Smooth muscle cell (in vitro differentiated cells): Measurements from ENCODE around the gene PIK3IP1. TPM values are rescaled to one million over a fixed set of nuclear protein-coding genes. Genes with fewer than 3 reads are reported as not detected.

Experiments
- DNase-seq: peaks from one replicate; lab custom pipeline; 2025; ENCODE audit not compliant: unreplicated experiment; lab: John Stamatoyannopoulos, UW
- H2AFZ ChIP-seq: fragments of 200-600 bp; sonication (generic); 2 replicates; pipeline ENCODE4 v1.6.0; 2016; ENCODE audit warnings: antibody characterized with exemption, low read depth, mild to moderate bottlenecking
- H3F3A ChIP-seq: fragments of 200-600 bp; sonication (generic); 2 replicates; pipeline ENCODE4 v1.6.0; 2017; ENCODE audit warnings: antibody characterized with exemption, low read depth
- H3K27ac ChIP-seq: fragments of 200-600 bp; sonication (generic); 2 replicates; pipeline ENCODE4 v1.5.1; 2016; ENCODE audit warnings: low read depth, mild to moderate bottlenecking
- H3K27me3 ChIP-seq: fragments of 200-600 bp; sonication (generic); 2 replicates; pipeline ENCODE4 v1.6.1; 2016; ENCODE audit warnings: low read depth, mild to moderate bottlenecking
- H3K36me3 ChIP-seq: fragments of 200-600 bp; sonication (generic); 2 replicates; pipeline ENCODE4 v1.5.1; 2016; ENCODE audit warnings: low read depth
- H3K4me1 ChIP-seq: fragments of 200-600 bp; sonication (generic); 2 replicates; pipeline ENCODE4 v1.5.1; 2016; ENCODE audit warnings: low read depth
- H3K4me2 ChIP-seq: fragments of 200-600 bp; sonication (generic); 2 replicates; pipeline ENCODE4 v1.6.0; 2016; ENCODE audit warnings: mild to moderate bottlenecking
- H3K4me3 ChIP-seq: fragments of 200-600 bp; sonication (generic); 2 replicates; pipeline ENCODE4 v1.5.1; 2016; ENCODE audit warnings: mild to moderate bottlenecking
- H3K79me2 ChIP-seq: fragments of 200-600 bp; sonication (generic); 2 replicates; pipeline ENCODE4 v1.6.0; 2016; ENCODE audit warnings: low read depth, mild to moderate bottlenecking
- H3K9ac ChIP-seq: fragments of 200-600 bp; sonication (generic); 2 replicates; pipeline ENCODE4 v1.6.0; 2016; ENCODE audit warnings: low read depth
- H3K9me3 ChIP-seq: fragments of 200-600 bp; sonication (generic); replicated peaks from 2 replicates; pipeline ENCODE4 v1.5.1; 2016; ENCODE audit warnings: low read depth
- H4K20me1 ChIP-seq: fragments of 200-600 bp; sonication (generic); 2 replicates; pipeline ENCODE4 v1.6.0; 2016; ENCODE audit warnings: low read depth
- CTCF ChIP-seq: fragments of 200-600 bp; sonication (generic); IDR thresholded peaks from 2 replicates; pipeline ENCODE4 v1.5.1; 2017; ENCODE audit warnings: borderline replicate concordance, mild to moderate bottlenecking, antibody characterized with exemption; ENCODE audit not compliant: insufficient read depth, poor library complexity, severe bottlenecking
- WGBS: methylation state at CpG from one replicate; pipeline ENCODE4 v1.1.7; 2016; ENCODE audit warnings: low lambda C conversion rate; 5-methylcytosine and 5-hydroxymethylcytosine counted together
- polyA plus RNA-seq: library from polyadenylated mRNA; unstranded; fragments of >200 nt; fragmentation: Nextera tagmentation; extraction: Ambion mirVana; gene quantifications from 2 replicates; pipeline ENCODE4 v1.2.1, GENCODE V29; 2016
- total RNA-seq: library from RNA; depleted of rRNA; stranded (reverse); fragments of >200 nt; gene quantifications from 2 replicates; pipeline ENCODE4 v1.2.3, GENCODE V29; 2014

PIK3IP1 gene
- total and polyA plus RNA-seq, 2 experiments from 2014 or later, result 16.9 to 20.2 TPM

- Histone ChIP-seq H3K9me3 (no peaks in the 10 kb centered on the region), H3K4me3 (no peak overlapping the region), H2AFZ (no peak overlapping the region), H3K79me2 (no peaks in the 10 kb centered on the region), H3K4me1 (no peaks in the 10 kb centered on the region), H4K20me1 (peaks cover 17% of the 10 kb centered on the region), H3K9ac (no peak overlapping the region), H3K27me3 (no peaks in the 10 kb centered on the region), H3F3A (peaks cover 25% of the 10 kb centered on the region), H3K36me3 (peaks cover 7% of the 10 kb centered on the region), H3K27ac (no peak overlapping the region), H3K4me2 (no peak overlapping the region)
- DNase-seq, result no peak
- TF ChIP-seq CTCF, result no peak
Observed at GRCh38 chr22:31279821-31280505, 12.3 kb downstream of the PIK3IP1 start.

DNA sequence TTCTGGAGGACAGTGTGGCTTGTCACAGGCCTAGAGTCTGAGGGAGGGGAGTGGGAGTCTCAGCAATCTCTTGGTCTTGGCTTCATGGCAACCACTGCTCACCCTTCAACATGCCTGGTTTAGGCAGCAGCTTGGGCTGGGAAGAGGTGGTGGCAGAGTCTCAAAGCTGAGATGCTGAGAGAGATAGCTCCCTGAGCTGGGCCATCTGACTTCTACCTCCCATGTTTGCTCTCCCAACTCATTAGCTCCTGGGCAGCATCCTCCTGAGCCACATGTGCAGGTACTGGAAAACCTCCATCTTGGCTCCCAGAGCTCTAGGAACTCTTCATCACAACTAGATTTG lies 13.0 kb downstream of the PIK3IP1 start:
- no peak for TF ChIP-seq CTCF
- Histone ChIP-seq H3K9ac (no peak overlapping the region), H4K20me1 (peaks cover 22% of the 10 kb centered on the region), H3K4me1 (no peaks in the 10 kb centered on the region), H2AFZ (no peak overlapping the region), H3K9me3 (no peaks in the 10 kb centered on the region), H3K36me3 (peaks cover 7% of the 10 kb centered on the region), H3K27me3 (no peaks in the 10 kb centered on the region), H3K27ac (no peak overlapping the region), H3K79me2 (no peaks in the 10 kb centered on the region), H3K4me2 (no peak overlapping the region), H3K4me3 (no peak overlapping the region), H3F3A (peaks cover 25% of the 10 kb centered on the region)
- no peak for DNase-seq

- no peak overlapping the region for H3K4me2 ChIP-seq
- H3K36me3 ChIP-seq, result peaks cover 7% of the 10 kb centered on the region
Observed at GRCh38 chr22:31278626-31279326, 13.5 kb downstream of the PIK3IP1 start.

More at GRCh38 chr22:31278626-31279326, 13.5 kb downstream of the PIK3IP1 start:
- H3K4me3 ChIP-seq, result no peak overlapping the region
- H3K79me2 ChIP-seq, result no peaks in the 10 kb centered on the region
- no peak for TF ChIP-seq CTCF
- peaks cover 26% of the 10 kb centered on the region for H4K20me1 ChIP-seq
- H3K9me3 ChIP-seq, result no peaks in the 10 kb centered on the region
- no peak overlapping the region for H3K9ac ChIP-seq
- no peaks in the 10 kb centered on the region for H3K27me3 ChIP-seq
- no peak overlapping the region for H2AFZ ChIP-seq
- peaks cover 25% of the 10 kb centered on the region for H3F3A ChIP-seq
- 90% methylated on average over 6 of the region's 6 CpGs for WGBS
- DNase-seq, result no peak
- no peak overlapping the region for H3K27ac ChIP-seq
- H3K4me1 ChIP-seq, result no peaks in the 10 kb centered on the region
